Jurkat, Clone E6-1 (cell line): ENCODE data around the gene FOXE3.

Experiments
- DNase-seq: peaks from one replicate; pipeline ENCODE4 v3.0.0-alpha.2; 2011; ENCODE audit warnings: low read depth, low spot score
- H3K4me3 ChIP-seq: 2 replicates; pipeline ENCODE4 v1.5.1; 2011; ENCODE audit warnings: mild to moderate bottlenecking, low read length, control low read depth, moderate library complexity

Gene FOXE3

DNA sequence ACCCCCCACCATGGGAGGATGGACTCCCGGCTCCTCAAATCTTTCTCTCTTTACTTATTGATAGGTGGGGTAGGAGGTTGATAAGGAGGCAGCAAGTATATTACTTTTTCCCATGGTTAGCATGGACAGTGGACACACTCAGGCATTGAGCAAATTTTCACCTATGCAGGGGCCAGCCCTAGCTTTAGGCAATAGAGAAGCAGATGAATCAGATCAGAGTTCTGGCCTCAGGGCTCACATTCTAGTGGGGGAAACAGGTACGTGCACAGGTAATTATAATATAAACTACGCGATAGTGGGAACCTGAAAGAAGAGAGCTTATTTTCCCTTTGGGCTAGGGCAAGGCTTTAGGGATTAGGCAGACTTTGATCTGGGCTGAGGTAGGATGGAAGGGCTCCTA lies 13.5 kb upstream of the FOXE3 start:
- no peak for DNase-seq

GRCh38 chr1:47403321-47403910 lies 12.7 kb upstream of the FOXE3 start:
- no peak overlapping the region for H3K4me3 ChIP-seq
- DNase-seq: no peak

More for the DNA sequence above, 13.5 kb upstream of the FOXE3 start:
- no peak overlapping the region for H3K4me3 ChIP-seq

GRCh38 chr1:47405697-47406096 lies 10.4 kb upstream of the FOXE3 start:
- no peak overlapping the region for H3K4me3 ChIP-seq
- DNase-seq: no peak

DNA sequence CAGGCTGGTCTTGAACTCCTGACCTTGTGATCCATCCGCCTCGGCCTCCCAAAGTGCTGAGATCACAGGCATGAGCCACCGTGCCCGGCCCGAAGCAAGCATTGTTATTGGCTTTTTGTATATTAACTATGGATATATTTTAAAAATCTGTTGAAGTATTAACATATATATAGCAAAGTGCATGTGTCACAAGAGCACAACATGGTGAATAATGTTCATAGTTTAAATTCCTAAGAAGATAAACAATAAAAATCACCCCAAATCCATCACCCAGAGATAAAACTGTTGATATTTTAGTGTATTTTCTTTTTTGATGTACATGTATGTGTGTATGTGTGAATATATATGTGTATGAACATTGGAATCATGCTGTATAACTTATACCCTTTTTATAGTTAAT lies 9.1 kb upstream of the FOXE3 start:
- no peak for DNase-seq
- H3K4me3 ChIP-seq: no peak overlapping the region

DNA sequence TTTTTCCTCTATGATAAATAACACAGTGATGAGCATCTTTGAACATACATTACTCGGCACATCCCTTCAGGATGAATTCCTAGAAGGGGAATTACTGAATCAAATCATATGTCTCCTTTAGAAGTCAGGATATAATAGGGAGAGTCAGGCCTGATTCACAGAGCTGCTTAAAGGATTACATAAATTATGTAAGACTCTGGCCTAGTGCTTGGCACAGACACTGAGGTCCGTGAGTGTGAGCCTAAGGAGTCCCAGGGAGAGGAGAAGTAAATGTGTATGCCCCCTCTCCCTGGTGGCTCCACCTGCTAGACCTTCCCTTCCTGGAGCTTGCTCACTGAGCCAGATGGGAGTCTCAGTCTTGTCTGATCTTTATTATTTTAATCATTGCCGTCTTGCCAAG lies 8.6 kb upstream of the FOXE3 start:
- no peak for DNase-seq

DNA sequence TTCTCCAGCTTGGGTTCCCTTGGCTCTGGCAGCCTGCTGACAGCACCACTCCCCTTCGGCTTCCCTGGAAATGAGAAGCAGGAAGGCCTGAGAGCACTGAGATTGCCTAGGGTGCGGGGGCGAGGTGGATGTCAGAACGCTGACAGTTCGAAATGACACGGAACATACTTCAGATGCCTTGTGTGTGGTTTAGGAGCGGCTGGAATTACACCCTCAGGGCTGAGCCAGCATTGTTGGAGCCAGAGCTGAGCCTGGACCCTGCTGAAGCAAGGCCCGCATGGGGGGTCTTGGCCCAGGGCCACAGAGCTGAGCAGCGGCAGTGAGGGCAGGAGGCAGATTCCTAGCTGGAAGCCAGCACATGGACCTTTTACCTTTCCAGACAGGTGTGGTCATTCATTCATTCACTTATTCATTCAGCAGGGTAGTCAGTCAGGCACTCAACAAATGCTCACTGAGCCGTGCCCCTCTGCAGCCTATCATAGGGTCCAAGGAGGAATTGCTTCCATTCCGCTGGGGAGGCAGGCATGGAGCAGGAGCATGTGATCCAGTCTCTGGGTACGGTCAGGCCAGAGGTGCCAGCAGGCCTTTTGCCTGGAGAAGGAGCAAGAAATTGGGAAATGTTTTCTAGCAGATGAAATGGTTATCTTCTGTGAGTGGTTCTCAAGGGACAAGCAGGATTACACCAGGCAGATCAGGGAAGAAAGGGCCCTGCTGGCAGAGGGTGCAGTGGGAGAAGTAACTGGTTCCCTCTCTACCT lies 6.6 kb upstream of the FOXE3 start:
- H3K4me3 ChIP-seq: no peak overlapping the region
- DNase-seq: no peak

More for the DNA sequence above, 8.6 kb upstream of the FOXE3 start:
- no peak overlapping the region for H3K4me3 ChIP-seq

GRCh38 chr1:47410068-47410455 lies 6.0 kb upstream of the FOXE3 start:
- DNase-seq: no peak
- H3K4me3 ChIP-seq: no peak overlapping the region

DNA sequence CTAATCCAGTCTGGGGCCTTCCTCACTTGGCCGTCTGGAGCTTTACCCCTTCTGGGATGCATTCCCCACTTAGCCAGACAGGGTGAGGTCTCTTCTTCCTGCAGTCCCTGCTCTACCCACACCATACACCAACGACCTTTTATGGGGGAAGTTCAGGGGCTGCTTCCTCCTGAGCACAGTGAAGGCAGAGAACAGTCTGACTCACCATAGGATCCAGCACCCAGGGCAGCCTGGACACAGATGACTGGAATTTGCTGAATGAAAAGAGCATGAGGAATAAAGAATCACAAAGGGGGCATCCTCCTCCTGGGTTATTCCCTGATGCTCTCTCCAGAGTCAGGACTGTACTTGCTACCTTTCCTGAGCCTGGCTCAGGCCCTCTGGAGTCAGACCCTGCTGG lies 4.6 kb upstream of the FOXE3 start:
- no peak overlapping the region for H3K4me3 ChIP-seq
- DNase-seq: no peak

DNA sequence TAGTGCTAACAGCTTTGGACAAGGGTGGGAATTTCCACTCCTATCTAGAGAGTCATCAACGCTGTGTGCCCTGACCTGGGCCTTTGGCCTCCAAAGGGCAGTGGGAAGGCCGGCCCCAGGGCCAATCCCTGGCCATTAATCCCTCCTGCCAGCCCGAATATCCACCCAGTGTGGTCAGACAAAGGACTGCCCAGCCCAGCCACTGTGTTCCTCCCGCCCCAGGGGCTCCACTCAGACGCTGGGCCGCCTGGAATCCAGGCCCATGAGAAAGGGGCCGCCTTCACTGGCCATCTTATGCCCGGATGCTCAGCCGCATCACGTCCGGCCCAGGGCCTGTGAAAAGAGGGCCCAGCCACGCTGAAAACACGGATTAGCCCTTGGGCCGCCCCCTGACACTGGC lies 3.6 kb upstream of the FOXE3 start:
- DNase-seq: no peak

DNA sequence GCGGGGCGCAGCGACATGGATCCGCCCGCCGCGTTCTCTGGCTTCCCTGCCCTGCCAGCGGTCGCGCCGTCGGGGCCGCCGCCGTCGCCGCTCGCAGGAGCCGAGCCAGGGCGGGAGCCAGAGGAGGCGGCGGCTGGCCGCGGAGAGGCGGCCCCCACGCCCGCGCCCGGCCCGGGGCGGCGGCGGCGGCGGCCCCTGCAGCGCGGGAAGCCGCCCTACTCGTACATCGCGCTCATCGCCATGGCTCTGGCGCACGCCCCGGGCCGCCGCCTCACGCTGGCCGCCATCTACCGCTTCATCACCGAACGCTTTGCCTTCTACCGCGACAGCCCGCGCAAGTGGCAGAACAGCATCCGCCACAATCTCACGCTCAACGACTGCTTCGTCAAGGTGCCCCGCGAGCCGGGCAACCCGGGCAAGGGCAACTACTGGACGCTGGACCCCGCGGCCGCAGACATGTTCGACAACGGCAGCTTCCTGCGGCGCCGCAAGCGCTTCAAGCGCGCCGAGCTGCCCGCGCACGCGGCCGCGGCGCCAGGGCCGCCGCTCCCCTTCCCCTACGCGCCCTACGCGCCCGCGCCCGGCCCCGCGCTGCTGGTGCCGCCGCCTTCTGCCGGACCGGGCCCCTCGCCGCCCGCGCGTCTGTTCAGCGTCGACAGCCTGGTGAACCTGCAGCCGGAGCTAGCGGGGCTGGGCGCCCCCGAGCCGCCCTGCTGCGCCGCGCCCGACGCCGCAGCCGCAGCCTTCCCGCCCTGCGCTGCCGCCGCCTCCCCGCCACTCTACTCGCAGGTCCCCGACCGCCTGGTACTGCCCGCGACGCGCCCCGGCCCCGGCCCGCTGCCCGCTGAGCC lies 459 bp downstream of the FOXE3 start:
- no peak for DNase-seq
- H3K4me3 ChIP-seq: no peak overlapping the region

More for the DNA sequence above, 3.6 kb upstream of the FOXE3 start:
- H3K4me3 ChIP-seq: no peak overlapping the region

- DNase-seq: no peak
- no peak overlapping the region for H3K4me3 ChIP-seq
Observed at GRCh38 chr1:47417170-47418044, 1.3 kb downstream of the FOXE3 start.

GRCh38 chr1:47418122-47418521 lies 2.0 kb downstream of the FOXE3 start:
- no peak for DNase-seq
- no peak overlapping the region for H3K4me3 ChIP-seq

DNA sequence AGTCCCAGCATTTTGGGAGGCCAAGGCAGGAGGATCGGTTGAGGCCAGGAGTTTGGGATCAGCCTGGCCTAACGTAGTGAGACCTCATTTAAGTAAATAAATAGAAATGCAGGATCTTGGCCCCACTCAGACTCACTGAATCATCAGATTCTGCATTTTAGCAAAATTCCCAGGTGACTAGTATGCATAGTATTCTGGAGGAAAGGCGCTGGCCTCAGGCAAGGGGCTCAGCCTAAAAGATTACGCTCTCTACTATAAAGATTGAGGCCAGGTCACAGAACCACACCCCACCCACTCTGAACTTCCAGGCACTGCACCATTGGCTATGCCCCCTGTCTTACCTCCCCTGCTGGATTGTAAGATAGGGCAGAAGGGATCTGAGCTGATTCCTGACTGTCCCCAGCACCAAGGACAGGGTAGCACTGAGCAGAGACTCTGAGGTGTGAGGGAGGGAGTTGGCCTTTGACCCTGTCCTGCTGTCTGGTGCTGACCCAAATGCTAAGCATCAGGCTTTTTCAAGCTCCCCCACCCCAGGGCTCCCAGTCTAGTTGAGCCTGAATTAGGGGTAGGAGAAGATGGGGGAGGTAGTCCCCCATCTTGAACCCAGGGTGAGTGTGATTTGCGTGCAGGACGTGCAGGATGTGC lies 2.7 kb downstream of the FOXE3 start:
- DNase-seq: no peak
- H3K4me3 ChIP-seq: no peak overlapping the region

GRCh38 chr1:47420547-47420946 lies 4.5 kb downstream of the FOXE3 start:
- DNase-seq: no peak
- no peak overlapping the region for H3K4me3 ChIP-seq

- no peak overlapping the region for H3K4me3 ChIP-seq
- no peak for DNase-seq
Observed at GRCh38 chr1:47423872-47424271, 7.8 kb downstream of the FOXE3 start.

DNA sequence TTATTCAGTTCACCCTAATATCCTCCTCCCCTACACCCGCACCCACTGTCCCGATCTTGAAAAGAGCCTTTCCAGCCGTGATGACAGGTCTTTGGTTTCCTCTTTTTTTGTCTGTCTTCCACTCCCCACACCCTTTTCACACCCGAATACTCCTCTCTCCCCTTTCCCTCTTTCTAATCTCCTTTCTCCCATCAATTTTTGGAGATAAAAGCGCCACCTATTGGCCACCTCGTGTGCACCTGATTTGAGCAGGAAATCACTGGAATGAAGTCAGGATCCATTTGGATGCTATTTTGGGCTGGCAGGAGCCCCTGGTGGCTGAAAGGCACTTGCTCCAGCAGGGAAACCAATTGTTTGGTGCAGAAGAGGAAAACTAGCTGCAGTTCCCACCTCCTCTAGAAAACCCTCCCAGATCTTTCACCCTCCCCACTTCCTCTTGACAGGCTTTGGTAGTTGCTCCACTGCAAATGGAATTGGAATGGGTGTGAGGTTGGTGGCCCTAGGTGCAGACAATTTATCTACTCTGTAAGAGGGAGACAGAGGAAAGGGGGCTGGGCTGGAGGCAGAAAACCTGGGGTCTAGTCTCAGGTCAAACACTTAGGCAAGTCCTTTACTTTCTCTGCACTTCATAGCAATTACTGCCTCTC lies 8.4 kb downstream of the FOXE3 start:
- H3K4me3 ChIP-seq: no peak overlapping the region
- no peak for DNase-seq

GRCh38 chr1:47431534-47431933 lies 15.4 kb downstream of the FOXE3 start:
- no peak overlapping the region for H3K4me3 ChIP-seq
- DNase-seq: no peak
